Memory B cell (primary cell): ENCODE data around the gene KRTAP4-12.
"Not testable (repeated sequence)": the region's sequence is repeated elsewhere in the genome, so short reads cannot be mapped to it uniquely, and the experiment has no call there.

Source experiments
- ATAC-seq: fragments of 150-1000 bp; cut with Tn5 transposase; 2 replicates; pipeline ENCODE4 v1.10.0; 2021; ENCODE audit warnings: low read depth, mild to moderate bottlenecking, moderate library complexity
- DNase-seq, 2 donors: peaks; one replicate each; pipeline ENCODE4 v3.0.0; 2022; ENCODE audit warnings: low spot score in 2 of 2
- H3K27ac Mint-ChIP-seq: one replicate; pipeline ENCODE4 v1.8.0; 2022; ENCODE audit warnings: mild to moderate bottlenecking, moderate library complexity, mixed read lengths
- H3K27me3 Mint-ChIP-seq: one replicate; pipeline ENCODE4 v1.8.0; 2022; ENCODE audit warnings: mixed read lengths
- H3K36me3 Mint-ChIP-seq: one replicate; pipeline ENCODE4 v1.8.0; 2022; ENCODE audit warnings: mild to moderate bottlenecking, mixed read lengths
- H3K4me1 Mint-ChIP-seq: one replicate; pipeline ENCODE4 v1.8.0; 2022; ENCODE audit warnings: mixed read lengths
- H3K4me3 Mint-ChIP-seq: one replicate; pipeline ENCODE4 v1.8.0; 2022; ENCODE audit warnings: mild to moderate bottlenecking, moderate library complexity, mixed read lengths
- H3K9me3 Mint-ChIP-seq: one replicate; pipeline ENCODE4 v1.8.0; 2022; ENCODE audit warnings: mixed read lengths

The KRTAP4-12 gene

DNA sequence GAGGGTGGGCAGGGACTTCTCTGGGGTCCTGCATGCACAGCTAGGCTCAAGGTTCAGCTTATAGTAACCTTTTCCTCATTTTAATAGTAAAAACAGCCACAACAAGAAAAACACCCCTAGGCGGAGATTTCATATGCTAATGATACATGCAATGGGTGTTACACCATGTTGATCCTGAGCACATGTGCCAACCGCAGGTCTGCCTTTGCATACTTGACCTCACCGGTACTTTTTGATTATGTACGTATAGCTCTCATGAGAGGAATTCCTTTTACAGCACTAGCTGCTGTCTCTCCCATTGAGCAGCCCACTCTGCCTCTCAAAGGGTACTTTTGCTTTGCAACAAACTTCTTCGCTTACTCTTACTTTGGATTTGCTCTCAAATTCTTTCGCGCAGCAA lies 27.9 kb downstream of the KRTAP4-12 start:
- Mint-ChIP-seq H3K27ac (no peak overlapping the region), H3K27me3 (peaks cover 17% of the 10 kb centered on the region), H3K36me3 (no peaks in the 10 kb centered on the region), H3K4me3 (no peak overlapping the region), H3K4me1 (peaks cover 4% of the 10 kb centered on the region), H3K9me3 (peaks cover 1% of the 10 kb centered on the region)
- no peak for ATAC-seq
- no peak for DNase-seq

DNA sequence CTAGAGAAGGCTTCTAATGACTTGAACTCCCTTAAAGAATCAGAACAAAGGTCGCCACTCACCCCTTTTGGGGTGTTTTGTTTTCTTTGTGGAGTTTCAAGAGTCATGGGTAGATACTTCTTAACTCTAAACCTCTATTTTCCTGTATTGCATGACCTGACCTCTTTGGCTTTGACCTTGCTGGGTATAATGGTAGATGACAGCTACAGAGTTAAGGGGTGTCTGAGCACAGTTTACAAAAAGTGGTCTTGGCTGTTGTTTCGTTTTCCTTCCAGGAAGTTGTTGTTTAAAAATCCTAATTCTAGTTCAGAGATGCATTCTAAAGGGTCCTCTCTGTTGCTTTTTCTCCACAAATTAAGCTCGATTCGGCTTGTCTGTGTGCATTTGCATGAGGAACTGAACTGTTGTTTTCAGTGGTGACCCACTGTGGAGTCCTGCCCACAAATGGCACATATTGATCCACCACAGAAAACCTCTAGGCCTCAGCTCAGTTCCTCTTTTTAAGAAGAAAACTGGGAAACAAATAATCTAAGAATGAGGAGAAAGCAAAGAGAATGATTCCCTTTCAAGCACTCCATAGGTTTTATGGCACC lies 35.1 kb downstream of the KRTAP4-12 start:
- H3K36me3 Mint-ChIP-seq, H3K9me3 Mint-ChIP-seq, ATAC-seq, H3K4me1 Mint-ChIP-seq, DNase-seq, H3K27ac Mint-ChIP-seq, H3K4me3 Mint-ChIP-seq, H3K27me3 Mint-ChIP-seq: not testable (repeated sequence)

DNA sequence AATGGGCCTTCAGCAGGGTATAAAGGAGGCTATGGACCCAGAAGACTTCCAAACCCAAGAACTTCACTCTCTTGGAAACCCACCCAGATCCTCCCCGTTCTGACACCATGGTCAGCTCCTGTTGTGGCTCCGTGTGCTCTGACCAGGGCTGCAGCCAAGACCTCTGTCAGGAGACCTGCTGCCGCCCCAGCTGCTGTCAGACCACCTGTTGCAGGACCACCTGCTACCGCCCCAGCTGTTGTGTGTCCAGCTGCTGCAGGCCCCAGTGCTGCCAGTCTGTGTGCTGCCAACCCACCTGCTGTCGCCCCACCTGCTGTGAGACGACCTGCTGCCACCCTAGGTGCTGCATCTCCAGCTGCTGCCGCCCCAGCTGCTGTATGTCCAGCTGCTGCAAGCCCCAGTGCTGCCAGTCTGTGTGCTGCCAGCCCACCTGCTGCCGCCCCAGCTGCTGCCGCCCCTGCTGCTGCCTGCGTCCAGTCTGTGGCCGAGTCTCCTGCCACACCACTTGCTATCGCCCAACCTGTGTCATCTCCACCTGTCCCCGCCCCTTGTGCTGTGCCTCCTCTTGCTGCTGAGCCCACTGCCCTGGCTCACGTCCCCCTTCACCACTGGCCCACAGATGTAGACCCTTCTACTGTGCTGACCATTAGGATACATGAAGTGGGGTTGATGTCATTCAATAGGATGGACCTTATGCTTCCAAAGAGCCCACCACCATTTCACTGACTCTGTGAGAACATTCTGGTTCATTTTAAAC lies 39.7 kb downstream of the KRTAP4-12 start, which contains the start of gene KRTAP4-7:
KRTAP4-7 (plus strand) TSS at position 51 of the 757 bp plus-strand sequence; CDS start at position 108, 57 bp downstream.
- not testable (repeated sequence) for ATAC-seq, H3K4me3 Mint-ChIP-seq, H3K4me1 Mint-ChIP-seq

DNA sequence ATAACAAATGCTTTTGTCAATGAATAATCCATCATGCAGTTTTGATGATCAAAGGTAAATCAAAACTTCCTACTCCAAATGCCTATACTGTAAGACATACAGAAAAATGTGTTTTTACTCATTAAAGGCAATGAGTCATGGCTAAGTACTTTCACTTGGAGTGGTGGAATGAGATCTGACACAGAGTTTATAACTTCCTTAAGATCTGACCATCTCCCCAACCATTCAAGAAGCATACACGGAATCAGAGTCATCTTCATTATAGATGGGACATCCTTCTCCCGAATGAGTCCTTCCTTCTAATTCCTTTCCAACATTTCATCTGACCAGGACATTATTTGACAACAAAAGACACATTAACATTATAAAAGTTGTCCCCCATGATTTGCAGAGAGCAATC lies 40.6 kb downstream of the KRTAP4-12 start:
- H3K27ac Mint-ChIP-seq, H3K36me3 Mint-ChIP-seq, H3K4me1 Mint-ChIP-seq, H3K4me3 Mint-ChIP-seq, ATAC-seq, H3K9me3 Mint-ChIP-seq, DNase-seq: not testable (repeated sequence)
- H3K27me3 Mint-ChIP-seq, result peaks cover 13% of the 10 kb centered on the region

More for the DNA sequence above, 39.7 kb downstream of the KRTAP4-12 start, which contains the start of gene KRTAP4-7:
- H3K36me3 Mint-ChIP-seq, H3K27ac Mint-ChIP-seq, H3K9me3 Mint-ChIP-seq, DNase-seq: not testable (repeated sequence)
- H3K27me3 Mint-ChIP-seq, result peaks cover 13% of the 10 kb centered on the region

DNA sequence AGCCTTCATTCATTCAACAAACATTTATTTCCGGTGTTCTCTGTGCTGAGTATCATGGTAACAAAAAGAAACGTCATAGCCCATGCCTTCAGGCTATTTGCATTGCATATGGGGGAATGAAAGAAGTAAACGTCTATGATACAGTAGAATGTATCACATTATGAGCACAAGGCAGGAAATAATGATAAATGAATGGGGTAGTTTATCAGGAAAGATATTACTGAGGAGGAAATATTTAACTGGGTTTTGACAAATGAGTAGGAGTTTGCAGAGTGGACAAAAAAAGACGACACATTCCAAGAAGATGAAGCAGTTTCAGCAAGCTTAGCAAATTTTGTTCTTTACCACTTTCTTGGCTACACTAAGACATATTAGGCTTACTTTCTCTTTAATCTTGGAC lies 41.4 kb downstream of the KRTAP4-12 start:
- no peak overlapping the region for H3K27ac Mint-ChIP-seq
- H3K36me3 Mint-ChIP-seq, result no peaks in the 10 kb centered on the region
- no peak for DNase-seq
- no peak overlapping the region for H3K4me3 Mint-ChIP-seq
- peaks cover 13% of the 10 kb centered on the region for H3K27me3 Mint-ChIP-seq
- no peak for ATAC-seq
- H3K9me3 Mint-ChIP-seq, result peaks cover 4% of the 10 kb centered on the region
- H3K4me1 Mint-ChIP-seq, result no peaks in the 10 kb centered on the region

DNA sequence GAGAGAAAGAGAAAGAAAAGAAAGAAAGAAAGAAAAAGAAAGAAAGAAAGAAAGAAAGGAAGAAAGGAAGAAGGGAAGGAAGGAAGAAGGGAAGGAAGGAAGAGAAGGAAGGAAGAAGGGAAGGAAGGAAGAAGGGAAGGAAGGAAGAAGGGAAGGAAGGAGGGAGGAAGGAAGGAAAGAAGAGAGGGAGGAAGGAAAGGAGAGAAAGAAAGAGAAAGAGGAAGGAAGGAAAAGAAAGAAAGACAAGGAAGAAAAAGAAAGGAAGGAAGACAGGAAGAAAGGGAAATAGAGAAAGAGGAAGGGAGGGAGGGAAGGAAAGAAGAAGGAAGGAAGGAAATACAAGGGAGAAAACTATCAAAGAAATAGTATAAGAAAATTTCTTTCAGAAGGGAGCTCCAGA lies 47.2 kb downstream of the KRTAP4-12 start:
- Mint-ChIP-seq H3K4me1 (no peaks in the 10 kb centered on the region), H3K9me3 (peaks cover 9% of the 10 kb centered on the region), H3K27ac (no peak overlapping the region), H3K4me3 (no peak overlapping the region), H3K36me3 (no peaks in the 10 kb centered on the region), H3K27me3 (peaks cover 12% of the 10 kb centered on the region)
- DNase-seq (no peak), ATAC-seq (no peak)

DNA sequence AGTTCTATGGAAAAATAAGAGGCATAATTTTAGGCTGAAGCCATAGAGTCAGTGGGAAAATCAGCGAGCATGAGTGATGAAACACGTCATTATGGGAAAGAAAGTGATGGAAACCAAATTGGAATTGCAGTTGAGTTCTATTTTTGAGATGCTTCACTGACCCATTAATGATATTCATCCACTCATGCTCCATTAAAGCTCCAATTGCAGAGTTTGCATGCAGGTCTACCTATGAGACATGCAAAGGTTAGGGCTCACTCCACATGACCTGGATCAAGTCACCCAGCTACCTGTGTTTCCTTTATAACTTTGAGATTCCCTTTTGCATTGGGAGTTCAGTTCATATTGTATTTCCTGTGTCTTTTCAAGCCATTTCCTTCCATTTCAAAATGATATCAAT lies 50.3 kb downstream of the KRTAP4-12 start:
- H3K4me1 Mint-ChIP-seq, result no peaks in the 10 kb centered on the region
- no peak overlapping the region for H3K27ac Mint-ChIP-seq
- H3K27me3 Mint-ChIP-seq, result peaks cover 10% of the 10 kb centered on the region

More for the DNA sequence above, 50.3 kb downstream of the KRTAP4-12 start:
- Mint-ChIP-seq H3K36me3 (no peaks in the 10 kb centered on the region), H3K4me3 (no peak overlapping the region), H3K9me3 (peaks cover 5% of the 10 kb centered on the region)
- DNase-seq (no peak), ATAC-seq (no peak)
